Superior temporal gyrus (tissue), 1 donor: ENCODE results near the gene METRN.

Source experiments
- DNase-seq: peaks from one replicate; pipeline ENCODE4 v3.0.0-alpha.2; 2016; ENCODE audit errors: extremely low spot score

The METRN gene

GRCh38 chr16:723695-724094 lies 8.8 kb downstream of the METRN start:
- no peak for DNase-seq

- peak; percentile 6 for DNase-seq
Measured at GRCh38 chr16:724188-725040, 9.5 kb downstream of the METRN start.

GRCh38 chr16:725041-725376 lies 10.1 kb downstream of the METRN start:
- no peak for DNase-seq

- peak; percentile 6 for DNase-seq
Measured at GRCh38 chr16:725463-726187, 10.7 kb downstream of the METRN start.

GRCh38 chr16:726188-726437 lies 11.2 kb downstream of the METRN start:
- DNase-seq: no peak

- DNase-seq: peak; percentile 40
Measured at GRCh38 chr16:726438-727290, 11.7 kb downstream of the METRN start, which contains the start of the genes CCDC78 and HAGHL. TSS of gene CCDC78 (minus strand) at chr16:726443. CDS start at chr16:726367, 76 bp downstream. TSS of gene HAGHL (plus strand) at chr16:727106. CDS start at chr16:727510, 404 bp downstream.

GRCh38 chr16:727291-727977 lies 12.5 kb downstream of the METRN start:
- peak; percentile 8 for DNase-seq

GRCh38 chr16:728131-728889 lies 13.4 kb downstream of the METRN start:
- peak; percentile 40 for DNase-seq

GRCh38 chr16:728890-729744 lies 14.2 kb downstream of the METRN start:
- peak; percentile 7 for DNase-seq

GRCh38 chr16:729768-730665 lies 15.1 kb downstream of the METRN start:
- DNase-seq: no peak

GRCh38 chr16:730666-731509 lies 16.0 kb downstream of the METRN start:
- DNase-seq: no peak

GRCh38 chr16:732332-732731 lies 17.4 kb downstream of the METRN start:
- no peak for DNase-seq

GRCh38 chr16:732936-733335 lies 18.0 kb downstream of the METRN start:
- DNase-seq: no peak

- DNase-seq: no peak
Measured at GRCh38 chr16:733382-734207, 18.7 kb downstream of the METRN start.

- no peak for DNase-seq
Measured at GRCh38 chr16:734208-734980, 19.5 kb downstream of the METRN start.
